ENCODE data around the gene TMED8. TPM values are rescaled to one million over a fixed set of nuclear protein-coding genes. Genes with fewer than 3 reads are reported as not detected.

TMED8 gene
- total RNA-seq, 1 donor from 2014 or later, result 10.9 TPM

GRCh38 chr14:77325746-77326094 lies 51.2 kb downstream of the TMED8 start:
- Histone ChIP-seq H3K4me3 (ENCODE audit: low read depth, low read length) (no peak overlapping the region), H3K36me3 (ENCODE audit: control insufficient read depth, insufficient read depth, low read length) (no peaks in the 10 kb centered on the region), H3K27me3 (ENCODE audit: control insufficient read depth, insufficient read depth, low read length) (no peaks in the 10 kb centered on the region)
- no peak for TF ChIP-seq CTCF (IDR thresholded peaks at IDR 0.05; ENCODE audit: insufficient read depth, low read length, poor library complexity, severe bottlenecking)
- no peak for DNase-seq (ENCODE audit: low read depth)

- Histone ChIP-seq H3K27me3 (ENCODE audit: control insufficient read depth, insufficient read depth, low read length) (no peaks in the 10 kb centered on the region), H3K36me3 (ENCODE audit: control insufficient read depth, insufficient read depth, low read length) (no peaks in the 10 kb centered on the region), H3K4me3 (ENCODE audit: low read depth, low read length) (no peak overlapping the region)
- TF ChIP-seq CTCF (IDR thresholded peaks at IDR 0.05; ENCODE audit: insufficient read depth, low read length, poor library complexity, severe bottlenecking), result no peak
- no peak for DNase-seq (ENCODE audit: low read depth)
These were observed 51.8 kb downstream of the TMED8 start for GRCh38 chr14:77324816-77325745.

GRCh38 chr14:77324289-77324688 lies 52.6 kb downstream of the TMED8 start:
- Histone ChIP-seq H3K4me3 (ENCODE audit: low read depth, low read length) (no peak overlapping the region), H3K27me3 (ENCODE audit: control insufficient read depth, insufficient read depth, low read length) (no peaks in the 10 kb centered on the region), H3K36me3 (ENCODE audit: control insufficient read depth, insufficient read depth, low read length) (no peaks in the 10 kb centered on the region)
- no peak for TF ChIP-seq CTCF (IDR thresholded peaks at IDR 0.05; ENCODE audit: insufficient read depth, low read length, poor library complexity, severe bottlenecking)
- no peak for DNase-seq (ENCODE audit: low read depth)

GRCh38 chr14:77323571-77323970 lies 53.3 kb downstream of the TMED8 start:
- Histone ChIP-seq H3K4me3 (ENCODE audit: low read depth, low read length) (no peak overlapping the region), H3K27me3 (ENCODE audit: control insufficient read depth, insufficient read depth, low read length) (no peaks in the 10 kb centered on the region), H3K36me3 (ENCODE audit: control insufficient read depth, insufficient read depth, low read length) (no peaks in the 10 kb centered on the region)
- no peak for DNase-seq (ENCODE audit: low read depth)
- TF ChIP-seq CTCF (IDR thresholded peaks at IDR 0.05; ENCODE audit: insufficient read depth, low read length, poor library complexity, severe bottlenecking), result no peak

- TF ChIP-seq CTCF (IDR thresholded peaks at IDR 0.05; ENCODE audit: insufficient read depth, low read length, poor library complexity, severe bottlenecking), result no peak
- H3K36me3 ChIP-seq (ENCODE audit: control insufficient read depth, insufficient read depth, low read length), result no peaks in the 10 kb centered on the region
- H3K27me3 ChIP-seq (ENCODE audit: control insufficient read depth, insufficient read depth, low read length), result no peaks in the 10 kb centered on the region
- H3K4me3 ChIP-seq (ENCODE audit: low read depth, low read length), result no peak overlapping the region
- no peak for DNase-seq (ENCODE audit: low read depth)
These were observed 53.9 kb downstream of the TMED8 start for GRCh38 chr14:77322951-77323350.
